HG02642 (cell line): ENCODE measurements around the gene ATIC.

Experiments used
- ATAC-seq: cut with Tn5 transposase; IDR thresholded peaks from one replicate; pipeline ENCODE4 v1.9.1; 2021; ENCODE audit warnings: mild to moderate bottlenecking; ENCODE audit not compliant: unreplicated experiment, poor library complexity

Gene ATIC

DNA sequence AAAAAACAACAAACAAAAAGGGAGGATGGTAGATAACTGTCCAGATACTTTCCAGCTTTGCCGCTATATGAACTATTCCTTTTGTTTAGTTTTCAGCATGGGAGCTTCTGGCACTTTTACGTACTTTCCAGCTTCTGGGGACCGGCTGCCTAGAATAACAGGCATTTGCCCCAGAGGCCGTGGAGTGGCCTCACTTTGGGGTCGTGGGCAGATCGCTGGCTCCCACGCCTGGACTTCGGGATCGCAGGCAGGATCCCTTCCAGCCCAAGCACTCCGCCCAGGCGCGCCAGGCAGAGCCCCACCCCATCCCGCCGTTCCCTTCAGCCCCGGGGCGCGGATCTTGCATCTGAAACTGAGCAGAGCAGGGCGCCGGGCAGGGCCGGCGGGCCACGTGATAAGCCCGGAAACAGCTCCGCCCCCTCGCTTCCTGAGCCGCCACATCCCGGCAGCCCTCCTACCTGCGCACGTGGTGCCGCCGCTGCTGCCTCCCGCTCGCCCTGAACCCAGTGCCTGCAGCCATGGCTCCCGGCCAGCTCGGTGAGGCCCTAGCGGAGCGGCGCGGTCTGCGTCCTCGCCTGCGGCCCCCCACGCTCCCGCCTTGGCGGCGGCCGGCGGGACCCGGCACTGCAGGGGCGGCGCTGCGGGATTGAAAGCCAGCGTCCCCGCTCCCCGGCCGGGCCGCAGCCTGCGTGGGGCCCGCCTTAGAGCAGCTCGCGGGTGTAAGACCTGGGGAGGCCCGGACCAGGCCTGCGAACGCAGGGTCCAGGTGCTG lies at the start of gene ATIC:
Gene ATIC (plus strand): TSS at position 435 of the 772 bp plus-strand sequence. CDS start 84 bp downstream, at position 519.
- ATAC-seq, result peak; percentile 99

DNA sequence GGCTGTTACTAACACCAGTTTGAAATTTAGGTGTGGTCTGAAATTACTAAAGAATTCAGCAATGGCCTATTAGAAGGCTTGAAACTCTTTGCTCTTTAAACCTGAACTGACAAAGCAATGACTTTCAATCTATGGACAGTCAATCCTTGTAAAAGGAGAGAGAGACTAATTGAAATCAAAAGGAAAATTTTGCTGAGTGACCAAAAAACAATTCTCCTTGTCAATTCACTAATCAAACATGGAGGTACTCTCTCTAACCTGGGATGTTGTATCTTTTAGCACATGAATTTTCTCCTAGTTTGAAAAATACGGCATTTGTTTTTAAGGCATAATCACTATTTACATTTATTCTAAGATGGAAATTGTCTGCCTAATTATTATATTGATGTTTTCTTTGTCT lies 49.6 kb upstream of the ATIC start:
- ATAC-seq, result no peak

DNA sequence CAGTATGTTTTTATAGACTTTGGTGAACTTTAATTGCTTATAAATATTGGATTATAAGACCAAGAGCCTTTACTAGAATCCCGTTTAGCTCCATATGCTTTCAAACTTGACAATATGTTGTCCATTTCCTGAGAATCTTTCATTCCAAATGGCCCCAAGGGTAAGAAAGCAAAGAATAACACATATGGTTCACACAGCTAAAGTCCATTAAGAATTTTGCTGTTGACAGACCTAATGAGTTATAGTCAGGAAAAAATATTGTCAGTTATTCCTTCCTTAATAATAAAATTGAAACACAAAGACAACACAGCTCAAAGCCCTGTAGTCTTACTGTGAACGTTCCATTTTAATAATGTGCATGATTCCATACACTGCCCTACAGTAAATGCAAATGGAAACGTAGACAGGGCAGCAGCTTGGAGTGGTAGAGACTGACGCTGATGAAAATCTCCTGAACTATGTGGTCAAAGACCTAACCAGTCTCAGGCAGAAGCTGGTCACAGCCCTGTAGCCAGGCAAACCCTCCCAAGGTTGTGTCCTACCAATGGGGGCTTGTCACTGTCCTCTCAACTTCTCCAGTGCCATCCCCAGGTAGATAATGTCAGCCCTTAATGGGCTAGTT lies 49.0 kb upstream of the ATIC start:
- no peak for ATAC-seq

DNA sequence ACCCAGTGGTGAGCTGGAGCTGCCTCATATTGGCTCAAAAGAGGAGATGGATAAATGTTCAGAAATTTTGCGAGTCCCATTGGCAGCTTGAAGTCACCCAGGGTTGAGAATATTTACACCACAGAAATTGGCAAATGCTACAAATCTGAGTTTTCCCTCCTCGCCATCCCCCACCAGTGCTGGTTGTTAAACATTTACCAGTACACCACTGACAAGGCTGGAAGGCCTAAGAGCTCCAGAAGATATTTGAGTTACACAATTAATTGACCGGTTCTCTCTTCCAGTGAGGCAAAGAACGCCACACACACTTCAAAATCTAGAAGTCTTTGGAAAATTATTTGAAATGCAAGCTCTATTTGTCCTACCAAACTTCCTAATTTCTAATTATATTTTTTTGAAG lies 47.5 kb upstream of the ATIC start:
- no peak for ATAC-seq

DNA sequence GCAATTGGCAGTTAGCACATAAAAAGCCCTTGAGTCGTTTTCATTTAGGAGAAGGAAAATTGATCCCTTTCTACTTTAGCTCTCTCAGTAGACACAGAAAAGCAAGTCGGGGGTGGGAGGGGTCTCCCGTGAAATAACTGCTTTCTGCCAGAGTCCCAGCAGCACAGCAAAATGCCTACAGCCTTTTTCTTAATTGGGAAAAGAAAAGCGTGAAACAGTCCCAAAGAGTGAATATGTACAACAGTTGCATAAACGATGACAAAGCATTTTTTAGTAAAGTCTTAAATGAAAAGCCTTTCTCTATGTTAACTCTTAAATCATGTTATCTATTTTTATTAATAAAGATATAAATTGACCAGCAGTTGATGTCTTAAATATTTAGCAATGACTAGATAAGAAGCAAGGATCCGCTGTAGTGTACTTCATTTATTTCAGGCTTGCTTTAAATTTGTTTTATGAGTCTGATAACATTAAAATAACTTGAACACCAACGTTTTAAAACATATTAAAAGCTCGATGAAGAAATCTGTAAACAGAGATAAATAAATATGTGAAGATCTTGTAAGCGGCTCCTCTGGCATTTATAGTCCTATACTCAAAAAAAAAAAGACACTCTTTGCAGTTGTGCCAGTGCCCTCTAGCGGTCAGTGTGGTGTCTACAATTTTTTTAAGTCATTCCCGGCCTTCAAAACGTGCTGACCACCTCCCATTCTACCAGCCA lies 42.3 kb upstream of the ATIC start:
- peak; percentile 64 for ATAC-seq

DNA sequence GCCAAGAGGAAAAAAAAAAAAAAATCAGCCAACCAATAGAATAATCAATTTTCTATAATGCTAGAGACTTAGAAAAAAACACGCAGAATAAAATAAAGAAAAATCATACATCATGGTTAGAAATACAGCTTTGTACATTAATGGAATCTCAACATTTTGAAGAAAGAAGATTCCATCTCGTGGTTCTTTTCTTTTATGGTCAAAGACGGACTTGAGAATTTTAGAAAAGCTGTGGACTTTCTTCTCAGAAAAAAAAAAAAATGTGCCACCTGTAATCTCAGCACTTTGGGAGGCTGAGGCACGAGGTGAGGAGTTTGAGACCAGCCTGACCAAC lies 41.8 kb upstream of the ATIC start:
- ATAC-seq, result no peak

DNA sequence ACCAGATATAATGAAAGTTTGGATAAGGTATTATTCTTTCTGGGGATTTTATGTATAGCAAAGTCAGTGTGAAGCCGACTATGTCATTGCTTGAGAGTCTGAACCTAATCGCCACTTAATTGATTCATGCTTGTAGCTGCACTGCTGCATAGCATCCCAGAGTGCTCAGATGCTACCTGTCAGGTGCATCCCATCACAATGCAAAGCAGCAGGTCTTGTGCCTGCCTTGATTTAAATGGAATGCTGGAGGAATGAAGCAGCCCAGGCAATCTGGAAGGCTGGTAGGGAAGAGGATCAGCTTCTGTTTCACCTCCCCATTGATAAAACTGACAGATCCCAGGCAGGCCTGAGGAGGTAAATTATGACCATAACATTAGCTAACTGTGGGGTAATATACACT lies 40.4 kb upstream of the ATIC start:
- ATAC-seq, result no peak

DNA sequence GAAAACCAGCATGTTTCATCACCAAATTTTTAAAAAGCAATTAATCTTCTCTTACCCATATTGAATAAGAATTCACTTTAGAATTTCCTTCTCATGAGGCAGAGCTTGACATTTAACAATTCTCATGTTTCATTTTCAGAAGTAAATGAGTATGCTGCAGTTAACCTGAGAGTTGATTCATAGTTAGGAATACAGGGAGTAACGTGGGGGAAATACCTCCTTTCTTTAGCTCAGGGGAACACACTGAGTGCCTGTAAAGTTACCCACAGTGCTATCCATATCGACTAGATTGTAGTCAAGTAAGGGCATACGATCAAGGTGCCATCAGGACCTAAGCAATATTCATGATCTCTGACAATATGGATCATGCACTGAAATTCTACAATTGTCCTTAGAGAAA lies 38.9 kb upstream of the ATIC start:
- no peak for ATAC-seq

DNA sequence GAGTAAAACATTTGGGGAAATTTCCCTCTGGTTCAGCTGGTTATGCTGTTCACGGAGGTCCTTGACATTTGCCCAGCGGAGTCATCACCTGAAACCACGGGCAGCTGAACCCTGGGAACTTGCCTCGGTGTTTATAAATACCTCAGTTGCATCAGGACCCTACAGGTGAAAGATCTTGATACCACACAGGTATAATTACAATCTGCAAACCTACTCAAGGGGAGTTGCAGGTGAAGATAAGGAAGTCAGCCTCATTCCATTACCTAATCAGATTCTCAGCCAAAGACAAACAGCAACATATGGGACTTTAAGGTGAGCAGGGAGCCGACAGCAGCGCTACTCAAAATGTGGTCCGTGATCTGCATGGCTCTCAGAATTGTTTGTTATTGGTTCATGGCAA lies 37.0 kb upstream of the ATIC start:
- ATAC-seq, result no peak

DNA sequence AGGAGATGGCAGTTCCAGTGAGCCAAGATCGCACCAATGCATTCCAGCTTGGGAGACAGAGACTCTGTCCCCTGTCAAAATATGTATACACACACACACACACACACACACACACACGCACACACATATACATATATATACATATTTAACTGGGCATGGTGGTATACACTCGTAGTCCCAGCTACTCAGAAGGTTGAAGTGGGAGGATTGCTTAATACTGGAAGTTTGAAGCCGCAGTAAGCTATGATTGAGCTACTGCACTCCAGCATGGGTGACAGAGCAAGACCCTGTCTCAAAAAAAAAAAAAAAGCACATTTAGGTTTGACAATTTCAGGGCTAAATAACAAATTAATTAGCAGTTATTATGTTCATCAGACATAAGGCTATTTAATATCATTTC lies 36.0 kb upstream of the ATIC start:
- no peak for ATAC-seq

DNA sequence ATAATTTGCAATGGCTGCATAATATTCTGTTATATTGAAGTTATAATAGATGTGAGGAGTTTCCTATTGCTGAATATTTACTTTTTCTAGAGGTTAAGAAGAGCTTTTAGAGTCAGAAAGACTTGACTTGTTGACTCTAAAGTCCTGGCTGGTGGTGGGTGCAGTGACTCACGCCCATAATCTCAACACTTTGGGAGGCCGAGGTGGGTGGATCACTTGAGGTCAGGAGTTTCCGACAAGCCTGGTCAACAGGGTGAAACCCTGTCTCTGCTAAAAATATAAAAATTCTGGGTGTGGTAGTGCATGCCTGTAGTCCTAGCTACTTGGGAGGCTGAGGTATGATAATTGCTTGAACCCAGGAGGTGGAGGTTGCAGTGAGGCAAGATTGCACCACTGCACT lies 33.9 kb upstream of the ATIC start:
- no peak for ATAC-seq

DNA sequence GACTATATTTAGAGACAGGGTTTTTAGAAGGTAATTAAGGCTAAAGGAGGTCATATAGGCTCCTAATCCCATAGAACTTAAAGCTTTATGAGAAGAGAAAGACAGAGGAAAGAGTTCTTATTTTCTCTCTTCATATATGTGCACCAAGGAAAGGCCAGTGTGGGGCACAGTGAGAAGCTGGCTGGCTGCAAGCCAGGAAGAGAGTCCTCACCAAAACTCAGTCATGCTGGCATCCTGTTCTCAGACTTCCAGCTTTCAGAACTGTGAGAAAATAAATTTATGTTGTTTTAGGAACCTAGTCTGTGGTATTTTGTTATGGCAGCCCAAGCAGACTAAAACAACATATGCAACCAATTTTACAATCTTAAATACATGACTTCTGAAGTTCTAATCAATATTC lies 31.5 kb upstream of the ATIC start:
- no peak for ATAC-seq

DNA sequence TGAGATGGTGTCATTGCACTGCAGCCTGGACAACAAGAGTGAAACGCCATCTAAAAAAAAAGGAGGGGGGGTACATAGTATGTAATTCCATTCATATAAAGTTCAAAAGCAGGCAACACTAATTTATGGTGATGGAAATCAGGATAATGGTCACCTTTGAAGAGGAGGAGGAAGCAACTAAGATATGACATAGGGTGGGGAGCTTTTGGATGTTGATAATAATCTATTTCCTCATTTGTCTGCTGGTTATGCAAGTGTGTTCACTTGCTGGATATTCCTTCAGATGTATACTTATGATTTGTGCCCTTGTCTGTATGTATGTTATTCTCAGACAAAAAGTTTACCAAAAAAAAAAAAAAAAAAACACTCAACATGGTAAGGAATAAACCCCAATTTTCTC lies 28.6 kb upstream of the ATIC start:
- ATAC-seq, result no peak

DNA sequence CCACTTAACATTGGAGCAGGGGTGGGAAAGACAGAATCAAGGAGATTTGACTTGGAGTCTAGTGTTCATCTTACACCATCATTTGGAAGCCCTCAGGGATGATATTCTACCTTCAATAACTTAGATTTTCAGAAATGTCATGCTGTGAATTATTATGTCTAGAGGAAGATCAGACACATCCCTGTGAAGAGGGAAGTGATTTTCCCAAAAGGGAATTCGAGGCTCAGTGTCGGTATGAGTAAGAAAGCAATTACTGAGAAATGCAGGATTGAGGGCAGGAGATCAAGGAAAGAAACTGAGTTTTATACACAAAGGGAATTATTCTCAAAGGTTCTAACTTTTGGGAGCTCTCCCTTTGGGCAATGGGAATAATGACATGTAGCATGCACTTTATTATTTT lies 25.6 kb upstream of the ATIC start:
- no peak for ATAC-seq

DNA sequence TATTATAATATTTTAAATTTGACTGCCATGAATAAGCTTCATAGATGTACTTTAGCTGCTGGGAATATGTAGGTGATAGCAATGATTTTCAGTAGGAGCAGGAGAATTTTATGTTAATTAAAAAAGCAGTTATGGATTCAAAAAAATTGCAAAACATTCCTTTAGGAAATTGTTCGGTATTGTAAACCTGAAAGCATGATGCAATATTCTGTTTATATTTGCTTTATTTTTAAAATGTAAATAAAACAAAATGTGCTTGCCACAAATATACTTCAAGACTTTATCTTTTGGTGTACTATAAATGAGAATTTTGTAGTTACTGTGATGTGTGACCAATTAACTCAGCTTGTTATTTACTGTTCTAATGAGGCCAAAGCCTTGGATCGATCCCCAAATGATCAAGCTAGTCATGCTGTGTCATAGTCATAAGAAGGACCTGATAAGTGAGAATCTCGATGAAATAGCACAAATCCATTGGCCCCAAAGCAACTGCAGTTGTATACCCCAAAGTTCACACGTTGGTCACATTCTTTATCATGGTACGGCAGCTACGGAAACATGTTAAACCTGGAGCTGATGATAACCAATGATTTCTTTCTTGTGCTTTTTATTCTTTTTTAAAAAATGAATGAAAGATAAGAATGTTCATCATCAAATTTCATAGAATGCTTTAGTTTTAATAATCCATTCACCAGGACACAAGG lies 23.6 kb upstream of the ATIC start:
- no peak for ATAC-seq

DNA sequence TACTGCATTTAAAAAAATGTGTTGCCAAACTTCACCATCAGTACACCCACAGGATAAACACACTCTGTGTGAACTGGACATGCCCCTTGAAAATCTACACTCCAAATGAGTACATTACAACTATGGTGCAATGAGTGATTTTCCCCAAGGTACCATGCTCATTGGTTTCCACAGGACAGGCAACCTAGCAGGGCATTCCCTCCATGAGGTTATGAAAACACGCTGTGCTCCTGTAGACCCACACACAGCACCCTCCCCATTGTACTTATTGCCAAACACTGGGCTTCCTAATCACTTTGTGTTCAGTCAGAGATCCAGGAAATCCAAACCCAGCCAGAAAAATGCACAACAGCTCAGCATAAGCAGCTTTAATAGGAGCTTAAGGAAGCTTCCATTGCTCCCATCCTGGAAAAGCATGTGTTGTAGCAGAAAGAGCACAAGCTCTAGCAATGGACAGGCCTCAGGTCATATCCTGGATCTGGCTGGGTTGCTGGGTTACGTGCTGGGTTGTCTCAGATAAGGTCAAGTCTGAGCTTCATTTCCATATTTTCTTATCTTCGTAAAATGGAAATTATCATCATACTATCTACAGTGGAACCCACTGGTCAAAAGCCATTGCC lies 20.8 kb upstream of the ATIC start:
- ATAC-seq, result no peak

DNA sequence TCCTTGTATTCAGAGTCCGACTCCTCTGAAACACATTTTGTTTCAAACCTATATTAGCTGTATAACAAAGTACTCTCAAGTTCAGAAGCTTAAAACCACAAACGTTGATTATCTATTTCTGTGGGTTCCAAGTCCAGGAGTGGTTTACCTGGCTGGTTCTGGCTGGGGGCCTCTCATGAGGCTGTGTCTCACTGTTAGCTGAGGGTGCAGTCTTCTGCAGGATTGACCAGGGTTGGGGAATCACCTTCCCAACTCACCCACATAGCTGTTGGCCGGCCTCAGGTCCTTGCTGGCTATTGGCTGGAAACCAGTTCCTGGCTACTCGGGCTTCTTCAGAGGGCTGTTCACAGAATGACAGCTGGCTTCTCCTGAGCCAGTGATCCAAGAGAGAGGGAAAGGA lies 18.0 kb upstream of the ATIC start:
- ATAC-seq, result no peak

DNA sequence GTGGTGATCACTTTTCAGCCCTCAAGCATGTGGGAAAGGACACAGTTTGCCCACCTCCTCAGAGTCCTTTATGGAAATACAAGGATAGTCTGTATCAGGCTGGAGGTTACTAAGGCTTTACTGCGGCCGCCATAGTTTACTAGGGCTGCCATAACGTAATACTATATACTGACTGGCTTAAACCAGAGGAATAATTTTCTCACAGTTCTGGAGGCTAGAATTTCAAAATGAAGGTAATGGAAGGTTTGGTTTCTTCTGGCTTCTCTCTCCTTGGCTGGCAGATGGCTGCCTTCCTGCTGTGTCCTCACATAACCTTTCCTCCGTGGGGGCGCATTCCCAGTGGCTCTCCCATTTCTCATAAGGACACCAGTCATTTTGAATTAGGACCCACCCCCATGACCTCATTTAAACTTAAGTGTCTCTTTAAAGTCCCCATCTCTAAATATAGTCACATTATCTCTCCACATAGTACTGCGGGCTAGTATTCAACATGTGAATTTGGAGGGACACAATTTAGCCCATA lies 12.5 kb upstream of the ATIC start:
- ATAC-seq, result no peak

DNA sequence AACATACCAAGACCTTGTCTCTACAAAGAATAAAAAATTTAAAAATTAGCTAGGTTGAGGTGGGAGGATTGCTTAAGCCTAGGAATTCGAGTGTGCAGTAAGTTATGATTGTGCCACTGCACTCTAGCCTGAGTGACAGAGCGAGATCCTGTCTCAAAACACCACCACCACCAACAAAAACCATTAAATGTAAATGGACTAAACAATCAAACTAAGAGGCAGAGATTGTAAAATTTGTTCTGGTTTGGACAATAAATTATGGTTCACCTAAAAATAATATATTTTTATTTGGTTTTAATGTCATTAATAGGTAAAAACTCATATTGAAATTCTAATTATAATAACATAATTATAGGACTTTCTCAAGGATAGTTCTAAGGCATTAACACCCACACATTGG lies 9.9 kb upstream of the ATIC start:
- ATAC-seq, result no peak

DNA sequence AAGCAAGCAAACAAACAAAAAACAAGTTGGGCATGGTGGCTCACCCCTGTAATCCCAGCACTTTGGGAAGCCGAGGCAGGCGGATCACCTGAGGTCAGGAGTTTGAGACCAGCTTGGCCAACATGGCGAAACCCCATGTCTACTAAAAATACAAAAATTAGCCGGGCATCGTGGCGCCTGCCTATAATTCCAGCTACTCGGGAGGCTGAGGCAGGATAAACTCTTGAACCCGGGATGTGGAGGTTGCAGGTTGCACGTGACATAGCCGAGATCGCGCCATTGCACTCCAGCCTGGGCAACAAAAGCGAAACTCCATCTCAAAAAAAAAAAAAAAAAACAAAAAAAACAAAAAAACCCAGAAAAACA lies 617 bp upstream of the ATIC start:
- ATAC-seq, result peak; percentile 24

DNA sequence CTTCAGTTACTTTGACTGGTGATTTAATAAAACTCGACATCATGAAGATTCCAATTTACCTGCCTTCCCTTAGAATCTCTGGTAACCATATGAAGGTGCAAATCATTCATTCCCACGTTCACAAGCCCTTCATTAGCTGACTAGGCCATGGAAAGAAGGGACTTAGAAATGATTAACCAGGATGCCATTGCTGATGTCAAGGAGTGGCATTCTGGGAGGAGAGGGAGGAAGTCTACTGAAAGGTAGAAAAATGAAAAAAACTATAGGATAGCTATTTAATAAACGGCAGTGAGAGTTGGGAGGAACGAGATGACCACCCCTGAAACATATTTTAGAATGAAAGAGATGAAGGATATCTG lies 1.4 kb downstream of the ATIC start:
- ATAC-seq, result no peak
